ENCODE measurements around the gene KIF6.

DNA sequence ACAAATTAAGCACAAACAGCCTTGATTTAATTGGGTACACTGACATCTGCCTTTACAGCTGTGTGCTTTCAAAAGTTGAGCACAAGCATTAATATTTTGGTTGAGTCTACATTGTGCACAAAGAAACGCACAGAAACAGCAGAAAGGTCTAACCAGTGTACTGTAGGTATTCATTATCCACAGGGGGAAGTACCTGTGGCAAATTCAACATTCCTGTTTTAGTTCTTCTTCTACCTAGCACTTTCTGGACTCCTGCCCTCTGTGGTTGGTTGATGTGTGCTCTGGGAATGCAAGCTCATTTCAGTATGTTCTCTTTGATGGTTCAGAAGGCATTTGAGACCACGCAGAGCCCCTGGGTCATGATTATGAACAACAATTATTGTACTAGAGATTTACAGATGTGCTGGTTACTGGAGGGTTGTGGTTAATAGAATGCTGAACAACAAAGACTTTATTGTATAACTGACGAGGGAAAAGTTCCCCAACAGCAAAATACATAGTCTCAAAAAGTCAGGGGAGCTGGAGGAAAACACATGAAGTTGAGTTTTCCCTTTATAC lies 40.4 kb upstream of the KIF6 start:
- TF ChIP-seq, protein P1, sequence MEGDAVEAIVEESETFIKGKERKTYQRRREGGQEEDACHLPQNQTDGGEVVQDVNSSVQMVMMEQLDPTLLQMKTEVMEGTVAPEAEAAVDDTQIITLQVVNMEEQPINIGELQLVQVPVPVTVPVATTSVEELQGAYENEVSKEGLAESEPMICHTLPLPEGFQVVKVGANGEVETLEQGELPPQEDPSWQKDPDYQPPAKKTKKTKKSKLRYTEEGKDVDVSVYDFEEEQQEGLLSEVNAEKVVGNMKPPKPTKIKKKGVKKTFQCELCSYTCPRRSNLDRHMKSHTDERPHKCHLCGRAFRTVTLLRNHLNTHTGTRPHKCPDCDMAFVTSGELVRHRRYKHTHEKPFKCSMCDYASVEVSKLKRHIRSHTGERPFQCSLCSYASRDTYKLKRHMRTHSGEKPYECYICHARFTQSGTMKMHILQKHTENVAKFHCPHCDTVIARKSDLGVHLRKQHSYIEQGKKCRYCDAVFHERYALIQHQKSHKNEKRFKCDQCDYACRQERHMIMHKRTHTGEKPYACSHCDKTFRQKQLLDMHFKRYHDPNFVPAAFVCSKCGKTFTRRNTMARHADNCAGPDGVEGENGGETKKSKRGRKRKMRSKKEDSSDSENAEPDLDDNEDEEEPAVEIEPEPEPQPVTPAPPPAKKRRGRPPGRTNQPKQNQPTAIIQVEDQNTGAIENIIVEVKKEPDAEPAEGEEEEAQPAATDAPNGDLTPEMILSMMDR (IDR thresholded peaks at IDR 0.05; ENCODE audit: insufficient read depth, low read depth, low read length), result no peak
- no peak for TF ChIP-seq EZH2 (IDR thresholded peaks at IDR 0.05; ENCODE audit: insufficient read depth, low read length)
